ENCODE measurements around the gene IFIT3. TPM values are rescaled to one million over a fixed set of nuclear protein-coding genes. Genes with fewer than 3 reads are reported as not detected.
A peak's percentile ranks its signal among the peaks of the same experiment; 100 is the strongest.

IFIT3 gene
- total and polyA plus RNA-seq, 9 of the 15 experiments (the other 6 are each of a cell fraction or from before 2014, with no cell fraction given), result 0.23 to 2.2 (median 0.77) TPM

DNA sequence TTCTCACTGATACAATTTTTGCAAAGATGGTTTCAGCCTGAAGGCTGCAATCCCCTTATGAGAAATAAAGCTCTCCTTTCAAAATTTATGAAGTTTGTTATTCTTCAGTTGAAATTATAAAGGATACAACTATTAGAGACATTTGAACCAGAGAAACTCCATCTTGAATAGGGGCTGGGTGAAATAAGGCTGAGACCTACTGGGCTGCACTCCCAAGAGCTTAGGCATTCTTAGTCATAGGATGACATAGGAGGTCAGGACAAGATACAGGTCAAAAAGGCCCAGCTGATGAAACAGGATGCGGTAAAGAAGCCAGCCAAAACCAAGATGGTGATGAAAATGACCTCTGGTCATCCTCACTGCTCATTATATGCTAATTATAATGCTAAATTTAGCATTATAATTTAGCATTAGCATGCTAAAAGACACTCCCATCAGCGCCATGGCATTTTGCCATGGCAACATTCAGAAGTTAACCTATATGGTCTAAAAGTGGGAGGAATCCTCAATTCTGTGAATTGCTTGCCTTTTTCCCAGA is 27.7 kb downstream of the IFIT3 start (continued):
- TF ChIP-seq, protein P1, sequence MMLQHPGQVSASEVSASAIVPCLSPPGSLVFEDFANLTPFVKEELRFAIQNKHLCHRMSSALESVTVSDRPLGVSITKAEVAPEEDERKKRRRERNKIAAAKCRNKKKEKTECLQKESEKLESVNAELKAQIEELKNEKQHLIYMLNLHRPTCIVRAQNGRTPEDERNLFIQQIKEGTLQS (IDR thresholded peaks at IDR 0.05), result peak; percentile 65
- TF ChIP-seq, protein P1 (CRISPR knock-in tag; conservative IDR thresholded peaks at IDR 0.05), result no peak
- TF ChIP-seq XRCC5 (IDR thresholded peaks at IDR 0.05; ENCODE audit: low read depth, low read length), result no peak
- TF ChIP-seq, protein P2, sequence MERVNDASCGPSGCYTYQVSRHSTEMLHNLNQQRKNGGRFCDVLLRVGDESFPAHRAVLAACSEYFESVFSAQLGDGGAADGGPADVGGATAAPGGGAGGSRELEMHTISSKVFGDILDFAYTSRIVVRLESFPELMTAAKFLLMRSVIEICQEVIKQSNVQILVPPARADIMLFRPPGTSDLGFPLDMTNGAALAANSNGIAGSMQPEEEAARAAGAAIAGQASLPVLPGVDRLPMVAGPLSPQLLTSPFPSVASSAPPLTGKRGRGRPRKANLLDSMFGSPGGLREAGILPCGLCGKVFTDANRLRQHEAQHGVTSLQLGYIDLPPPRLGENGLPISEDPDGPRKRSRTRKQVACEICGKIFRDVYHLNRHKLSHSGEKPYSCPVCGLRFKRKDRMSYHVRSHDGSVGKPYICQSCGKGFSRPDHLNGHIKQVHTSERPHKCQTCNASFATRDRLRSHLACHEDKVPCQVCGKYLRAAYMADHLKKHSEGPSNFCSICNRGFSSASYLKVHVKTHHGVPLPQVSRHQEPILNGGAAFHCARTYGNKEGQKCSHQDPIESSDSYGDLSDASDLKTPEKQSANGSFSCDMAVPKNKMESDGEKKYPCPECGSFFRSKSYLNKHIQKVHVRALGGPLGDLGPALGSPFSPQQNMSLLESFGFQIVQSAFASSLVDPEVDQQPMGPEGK (CRISPR knock-in tag; IDR thresholded peaks at IDR 0.05; ENCODE audit: borderline replicate concordance), result no peak
- TF ChIP-seq, protein P3, sequence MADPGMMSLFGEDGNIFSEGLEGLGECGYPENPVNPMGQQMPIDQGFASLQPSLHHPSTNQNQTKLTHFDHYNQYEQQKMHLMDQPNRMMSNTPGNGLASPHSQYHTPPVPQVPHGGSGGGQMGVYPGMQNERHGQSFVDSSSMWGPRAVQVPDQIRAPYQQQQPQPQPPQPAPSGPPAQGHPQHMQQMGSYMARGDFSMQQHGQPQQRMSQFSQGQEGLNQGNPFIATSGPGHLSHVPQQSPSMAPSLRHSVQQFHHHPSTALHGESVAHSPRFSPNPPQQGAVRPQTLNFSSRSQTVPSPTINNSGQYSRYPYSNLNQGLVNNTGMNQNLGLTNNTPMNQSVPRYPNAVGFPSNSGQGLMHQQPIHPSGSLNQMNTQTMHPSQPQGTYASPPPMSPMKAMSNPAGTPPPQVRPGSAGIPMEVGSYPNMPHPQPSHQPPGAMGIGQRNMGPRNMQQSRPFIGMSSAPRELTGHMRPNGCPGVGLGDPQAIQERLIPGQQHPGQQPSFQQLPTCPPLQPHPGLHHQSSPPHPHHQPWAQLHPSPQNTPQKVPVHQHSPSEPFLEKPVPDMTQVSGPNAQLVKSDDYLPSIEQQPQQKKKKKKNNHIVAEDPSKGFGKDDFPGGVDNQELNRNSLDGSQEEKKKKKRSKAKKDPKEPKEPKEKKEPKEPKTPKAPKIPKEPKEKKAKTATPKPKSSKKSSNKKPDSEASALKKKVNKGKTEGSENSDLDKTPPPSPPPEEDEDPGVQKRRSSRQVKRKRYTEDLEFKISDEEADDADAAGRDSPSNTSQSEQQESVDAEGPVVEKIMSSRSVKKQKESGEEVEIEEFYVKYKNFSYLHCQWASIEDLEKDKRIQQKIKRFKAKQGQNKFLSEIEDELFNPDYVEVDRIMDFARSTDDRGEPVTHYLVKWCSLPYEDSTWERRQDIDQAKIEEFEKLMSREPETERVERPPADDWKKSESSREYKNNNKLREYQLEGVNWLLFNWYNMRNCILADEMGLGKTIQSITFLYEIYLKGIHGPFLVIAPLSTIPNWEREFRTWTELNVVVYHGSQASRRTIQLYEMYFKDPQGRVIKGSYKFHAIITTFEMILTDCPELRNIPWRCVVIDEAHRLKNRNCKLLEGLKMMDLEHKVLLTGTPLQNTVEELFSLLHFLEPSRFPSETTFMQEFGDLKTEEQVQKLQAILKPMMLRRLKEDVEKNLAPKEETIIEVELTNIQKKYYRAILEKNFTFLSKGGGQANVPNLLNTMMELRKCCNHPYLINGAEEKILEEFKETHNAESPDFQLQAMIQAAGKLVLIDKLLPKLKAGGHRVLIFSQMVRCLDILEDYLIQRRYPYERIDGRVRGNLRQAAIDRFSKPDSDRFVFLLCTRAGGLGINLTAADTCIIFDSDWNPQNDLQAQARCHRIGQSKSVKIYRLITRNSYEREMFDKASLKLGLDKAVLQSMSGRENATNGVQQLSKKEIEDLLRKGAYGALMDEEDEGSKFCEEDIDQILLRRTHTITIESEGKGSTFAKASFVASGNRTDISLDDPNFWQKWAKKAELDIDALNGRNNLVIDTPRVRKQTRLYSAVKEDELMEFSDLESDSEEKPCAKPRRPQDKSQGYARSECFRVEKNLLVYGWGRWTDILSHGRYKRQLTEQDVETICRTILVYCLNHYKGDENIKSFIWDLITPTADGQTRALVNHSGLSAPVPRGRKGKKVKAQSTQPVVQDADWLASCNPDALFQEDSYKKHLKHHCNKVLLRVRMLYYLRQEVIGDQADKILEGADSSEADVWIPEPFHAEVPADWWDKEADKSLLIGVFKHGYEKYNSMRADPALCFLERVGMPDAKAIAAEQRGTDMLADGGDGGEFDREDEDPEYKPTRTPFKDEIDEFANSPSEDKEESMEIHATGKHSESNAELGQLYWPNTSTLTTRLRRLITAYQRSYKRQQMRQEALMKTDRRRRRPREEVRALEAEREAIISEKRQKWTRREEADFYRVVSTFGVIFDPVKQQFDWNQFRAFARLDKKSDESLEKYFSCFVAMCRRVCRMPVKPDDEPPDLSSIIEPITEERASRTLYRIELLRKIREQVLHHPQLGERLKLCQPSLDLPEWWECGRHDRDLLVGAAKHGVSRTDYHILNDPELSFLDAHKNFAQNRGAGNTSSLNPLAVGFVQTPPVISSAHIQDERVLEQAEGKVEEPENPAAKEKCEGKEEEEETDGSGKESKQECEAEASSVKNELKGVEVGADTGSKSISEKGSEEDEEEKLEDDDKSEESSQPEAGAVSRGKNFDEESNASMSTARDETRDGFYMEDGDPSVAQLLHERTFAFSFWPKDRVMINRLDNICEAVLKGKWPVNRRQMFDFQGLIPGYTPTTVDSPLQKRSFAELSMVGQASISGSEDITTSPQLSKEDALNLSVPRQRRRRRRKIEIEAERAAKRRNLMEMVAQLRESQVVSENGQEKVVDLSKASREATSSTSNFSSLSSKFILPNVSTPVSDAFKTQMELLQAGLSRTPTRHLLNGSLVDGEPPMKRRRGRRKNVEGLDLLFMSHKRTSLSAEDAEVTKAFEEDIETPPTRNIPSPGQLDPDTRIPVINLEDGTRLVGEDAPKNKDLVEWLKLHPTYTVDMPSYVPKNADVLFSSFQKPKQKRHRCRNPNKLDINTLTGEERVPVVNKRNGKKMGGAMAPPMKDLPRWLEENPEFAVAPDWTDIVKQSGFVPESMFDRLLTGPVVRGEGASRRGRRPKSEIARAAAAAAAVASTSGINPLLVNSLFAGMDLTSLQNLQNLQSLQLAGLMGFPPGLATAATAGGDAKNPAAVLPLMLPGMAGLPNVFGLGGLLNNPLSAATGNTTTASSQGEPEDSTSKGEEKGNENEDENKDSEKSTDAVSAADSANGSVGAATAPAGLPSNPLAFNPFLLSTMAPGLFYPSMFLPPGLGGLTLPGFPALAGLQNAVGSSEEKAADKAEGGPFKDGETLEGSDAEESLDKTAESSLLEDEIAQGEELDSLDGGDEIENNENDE (IDR thresholded peaks at IDR 0.05; ENCODE audit: low read depth, low read length), result no peak
- TF ChIP-seq ZBTB8A (IDR thresholded peaks at IDR 0.05; ENCODE audit: partially characterized antibody), result no peak
- TF ChIP-seq U2AF2 (optimal IDR thresholded peaks at IDR 0.05; ENCODE audit: low read depth, low read length), result no peak
- TF ChIP-seq, protein P4, sequence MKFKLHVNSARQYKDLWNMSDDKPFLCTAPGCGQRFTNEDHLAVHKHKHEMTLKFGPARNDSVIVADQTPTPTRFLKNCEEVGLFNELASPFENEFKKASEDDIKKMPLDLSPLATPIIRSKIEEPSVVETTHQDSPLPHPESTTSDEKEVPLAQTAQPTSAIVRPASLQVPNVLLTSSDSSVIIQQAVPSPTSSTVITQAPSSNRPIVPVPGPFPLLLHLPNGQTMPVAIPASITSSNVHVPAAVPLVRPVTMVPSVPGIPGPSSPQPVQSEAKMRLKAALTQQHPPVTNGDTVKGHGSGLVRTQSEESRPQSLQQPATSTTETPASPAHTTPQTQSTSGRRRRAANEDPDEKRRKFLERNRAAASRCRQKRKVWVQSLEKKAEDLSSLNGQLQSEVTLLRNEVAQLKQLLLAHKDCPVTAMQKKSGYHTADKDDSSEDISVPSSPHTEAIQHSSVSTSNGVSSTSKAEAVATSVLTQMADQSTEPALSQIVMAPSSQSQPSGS (CRISPR knock-in tag; IDR thresholded peaks at IDR 0.05), result no peak
- TF ChIP-seq ELF1 (tag; IDR thresholded peaks at IDR 0.05), result no peak

Measured in K562 (cell line).